GM12865 (cell line): Measurements from ENCODE around the gene KLC3.

Source experiments
- DNase-seq: peaks from one replicate; pipeline ENCODE4 v3.0.0; 2010; ENCODE audit warnings: low read depth
- H3K4me3 ChIP-seq: 2 replicates; pipeline ENCODE4 v1.5.1; 2011; ENCODE audit warnings: mild to moderate bottlenecking, low read depth, low read length, control low read depth
- CTCF ChIP-seq: IDR thresholded peaks from 2 replicates; pipeline ENCODE4 v1.5.1; 2011; ENCODE audit warnings: low read length, control low read depth, low read depth, inconsistent platforms; ENCODE audit not compliant: insufficient read depth; ENCODE audit errors: missing control alignments

KLC3 gene

GRCh38 chr19:45342911-45343310, 2.4 kb downstream of the KLC3 start:
- no peak overlapping the region for H3K4me3 ChIP-seq
- DNase-seq = no peak
- TF ChIP-seq CTCF = no peak

- DNase-seq = no peak
- TF ChIP-seq CTCF = no peak
- H3K4me3 ChIP-seq = no peak overlapping the region
Measured at GRCh38 chr19:45344621-45345505, 4.3 kb downstream of the KLC3 start.

DNA sequence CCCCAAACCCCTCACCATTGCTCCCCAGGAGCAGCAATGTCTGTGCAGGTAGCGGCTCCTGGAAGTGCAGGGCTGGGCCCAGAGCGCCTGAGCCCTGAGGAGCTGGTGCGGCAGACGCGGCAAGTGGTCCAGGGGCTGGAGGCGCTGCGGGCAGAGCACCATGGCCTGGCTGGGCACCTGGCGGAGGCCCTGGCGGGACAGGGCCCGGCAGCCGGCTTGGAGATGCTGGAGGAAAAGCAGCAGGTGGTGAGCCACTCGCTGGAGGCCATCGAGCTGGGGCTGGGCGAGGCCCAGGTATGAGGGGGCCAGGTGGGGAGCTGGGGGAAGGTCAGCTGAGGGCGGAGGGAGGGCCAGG, 4.9 kb downstream of the KLC3 start:
- H3K4me3 ChIP-seq = no peak overlapping the region
- DNase-seq = no peak
- TF ChIP-seq CTCF = no peak

DNA sequence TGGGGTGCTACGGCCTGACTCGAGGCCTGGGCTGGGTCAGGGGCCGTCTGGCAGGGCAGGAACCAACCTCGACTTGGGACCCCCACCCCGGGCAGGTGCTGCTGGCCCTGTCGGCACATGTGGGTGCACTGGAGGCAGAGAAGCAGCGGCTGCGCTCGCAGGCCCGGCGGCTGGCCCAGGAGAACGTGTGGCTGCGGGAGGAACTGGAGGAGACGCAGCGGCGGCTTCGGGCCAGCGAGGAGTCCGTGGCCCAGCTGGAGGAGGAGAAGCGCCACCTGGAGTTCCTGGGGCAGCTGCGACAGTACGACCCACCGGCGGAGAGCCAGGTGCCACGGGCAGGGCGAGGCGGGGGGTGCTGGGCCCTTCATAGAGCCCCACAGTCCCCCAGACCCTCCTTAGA, 5.9 kb downstream of the KLC3 start:
- no peak for DNase-seq
- no peak for TF ChIP-seq CTCF
- no peak overlapping the region for H3K4me3 ChIP-seq

DNA sequence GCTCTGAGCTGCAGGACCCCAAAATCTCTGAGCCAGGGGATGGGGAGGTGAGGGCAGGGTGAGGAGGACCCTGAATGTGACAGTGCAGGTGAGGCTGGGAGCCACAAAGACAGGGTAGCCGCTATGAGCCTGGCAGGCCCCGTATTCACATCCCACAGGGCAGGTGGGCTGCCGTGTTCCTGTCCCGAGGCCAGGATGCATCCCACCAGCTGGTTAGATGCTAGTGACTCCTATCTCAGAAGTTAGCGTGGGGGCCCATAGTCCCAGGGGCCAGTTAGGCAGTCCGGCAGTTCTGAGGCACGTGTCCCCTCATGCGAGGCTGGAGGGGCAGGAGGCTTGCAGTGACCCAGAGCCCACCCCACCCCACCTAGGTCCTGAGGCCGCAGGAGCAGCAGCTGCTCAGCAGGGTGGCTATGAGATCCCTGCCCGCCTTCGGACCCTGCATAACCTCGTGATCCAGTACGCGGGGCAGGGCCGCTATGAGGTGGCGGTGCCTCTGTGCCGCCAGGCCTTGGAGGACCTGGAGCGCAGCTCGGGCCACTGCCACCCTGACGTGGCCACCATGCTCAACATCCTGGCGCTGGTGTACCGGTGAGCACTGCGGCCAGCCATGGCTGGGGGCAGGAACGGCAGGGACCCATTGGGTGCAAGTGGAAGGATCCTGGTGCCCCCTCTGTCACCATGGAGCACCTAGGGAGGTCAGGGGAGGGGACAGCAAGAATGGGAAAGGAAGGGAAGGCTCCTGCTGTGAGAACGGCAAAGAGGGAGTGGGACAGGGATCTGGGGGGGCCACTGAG, 7.2 kb downstream of the KLC3 start:
- H3K4me3 ChIP-seq = no peak overlapping the region
- TF ChIP-seq CTCF = no peak
- DNase-seq = no peak

DNA sequence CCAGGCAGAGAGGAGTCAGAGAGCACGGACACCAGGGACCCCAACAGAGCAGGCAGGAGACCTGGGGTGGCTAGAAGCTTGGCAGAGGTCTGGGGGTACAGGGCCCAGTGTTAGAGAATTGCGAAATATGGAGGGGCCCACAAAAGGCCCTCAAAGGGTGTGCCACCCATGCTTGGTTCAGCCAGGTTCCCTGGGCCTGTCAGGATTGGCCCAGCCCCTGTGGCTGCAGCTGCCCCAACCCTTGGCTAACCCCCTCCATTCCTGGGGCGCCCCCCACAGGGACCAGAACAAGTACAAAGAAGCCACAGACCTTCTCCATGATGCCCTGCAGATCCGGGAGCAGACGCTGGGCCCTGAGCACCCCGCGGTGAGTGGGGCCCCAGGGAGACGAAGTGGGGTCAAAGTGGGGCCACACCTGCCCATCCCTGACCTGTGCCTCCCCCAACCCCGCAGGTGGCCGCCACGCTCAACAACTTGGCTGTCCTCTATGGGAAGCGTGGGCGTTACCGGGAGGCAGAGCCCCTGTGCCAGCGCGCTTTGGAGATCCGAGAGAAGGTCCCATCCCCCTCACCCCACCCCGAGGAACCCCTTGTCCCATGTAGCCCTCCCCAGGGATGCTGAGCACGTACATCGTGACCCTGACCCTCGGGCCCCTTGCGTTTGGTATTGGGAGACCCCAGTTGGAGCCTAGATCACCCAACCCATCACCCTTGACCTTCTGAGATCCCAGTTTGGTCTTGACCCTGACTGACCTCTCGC, 8.0 kb downstream of the KLC3 start:
- TF ChIP-seq CTCF = no peak
- no peak overlapping the region for H3K4me3 ChIP-seq
- no peak for DNase-seq
